Measurements from ENCODE around the gene FAM9C. TPM values are rescaled to one million over a fixed set of nuclear protein-coding genes. Genes with fewer than 3 reads are reported as not detected.
A peak's percentile ranks its signal among the peaks of the same experiment; 100 is the strongest.
"Not testable (repeated sequence)": the region's sequence is repeated elsewhere in the genome, so short reads cannot be mapped to it uniquely, and the experiment has no call there.

FAM9C gene
- polyA plus RNA-seq, 3 donors from 2014 or later, result not detected

DNA sequence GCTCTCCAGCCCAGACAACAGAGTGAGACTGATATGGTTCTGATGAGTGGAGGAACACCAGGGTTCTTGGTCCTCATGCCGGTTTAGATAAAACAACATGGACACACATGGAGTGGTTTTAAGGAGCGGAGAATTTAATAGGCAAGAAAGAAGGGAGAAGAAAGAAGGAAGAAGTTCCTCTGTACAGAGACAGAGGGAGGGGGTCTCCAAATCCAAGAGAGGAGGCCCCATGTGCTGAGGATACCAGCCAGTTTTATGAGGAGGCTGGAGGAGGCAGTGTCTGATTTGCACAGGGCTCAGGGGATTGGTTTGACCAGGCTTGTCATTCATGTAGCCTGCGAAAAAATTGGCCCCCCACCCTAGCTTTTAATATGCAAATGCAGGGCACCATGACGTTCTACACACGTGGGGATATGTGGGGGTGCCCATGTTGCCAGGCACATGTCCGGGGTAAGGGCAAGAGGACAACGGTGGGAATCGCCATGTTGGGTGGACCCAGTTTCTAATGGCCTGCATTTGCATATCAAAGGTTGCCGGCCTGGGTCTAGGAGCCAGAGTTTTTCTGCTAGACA, 39.4 kb upstream of the FAM9C start:
- Mint-ChIP-seq H3K4me1 (peaks cover 84 to 93% of the 10 kb centered on the region in 2 donors), H3K4me3 (peak overlapping the region in 2 of 5 donors; percentile 29 to 39), H3K27ac (peak overlapping the region; percentile 69 to 96 (median 92)), H3K27me3 (ENCODE audit: low read depth in 3 of 3) (peaks cover 8 to 26% (median 10%) of the 10 kb centered on the region in 3 donors)
- DNase-seq, H3K36me3 Mint-ChIP-seq, H3K9me3 Mint-ChIP-seq: not testable (repeated sequence)

DNA sequence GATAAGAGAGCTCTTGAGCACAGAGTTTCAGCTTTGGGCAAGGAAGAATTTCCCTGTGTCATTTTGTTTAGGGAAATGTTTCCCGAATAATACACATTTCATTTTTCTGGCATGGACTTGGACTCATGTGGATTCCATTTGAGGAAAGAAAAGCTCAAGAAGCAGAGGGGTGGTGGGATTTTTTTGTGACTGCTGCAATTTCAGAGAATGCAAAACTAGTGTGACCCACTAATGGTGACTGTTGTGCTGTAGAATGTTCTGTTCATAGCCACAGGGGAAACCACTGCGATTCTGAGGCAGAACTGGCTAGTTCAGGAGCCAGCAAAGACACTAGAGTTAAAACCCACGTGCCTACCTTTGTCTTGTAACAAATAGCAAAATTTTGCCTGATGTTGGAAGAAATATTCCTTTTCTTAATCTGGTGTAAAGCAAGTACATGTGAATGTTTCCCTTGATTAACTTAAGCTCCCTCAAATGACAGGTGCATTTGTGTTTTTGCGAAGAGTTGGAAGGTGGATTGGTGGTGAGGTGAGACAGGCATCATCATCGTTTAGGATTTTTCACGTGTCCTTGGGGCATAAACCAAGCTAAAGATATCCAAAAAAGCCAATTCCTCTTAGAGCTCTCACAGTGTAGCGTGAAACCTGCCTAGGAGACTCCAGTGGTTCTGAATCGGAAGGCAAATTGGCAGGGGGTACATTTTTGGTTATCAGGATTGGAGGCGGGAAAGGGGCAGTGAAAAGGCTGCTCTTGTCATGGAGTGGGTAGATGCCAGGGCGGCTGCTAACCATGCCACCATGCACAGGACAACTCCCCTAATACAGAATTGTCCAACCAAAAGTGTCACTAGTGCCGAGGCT, 38.0 kb upstream of the FAM9C start:
- Mint-ChIP-seq H3K27me3 (ENCODE audit: low read depth in 3 of 3) (peaks cover 6 to 26% (median 12%) of the 10 kb centered on the region in 3 donors), H3K4me3 (peak overlapping the region; percentile 41 to 74 (median 66)), H3K36me3 (peaks cover 0 to 4% (median 0%) of the 10 kb centered on the region in 3 donors), H3K9me3 (no peaks in the 10 kb centered on the region), H3K4me1 (peaks cover 79 to 90% of the 10 kb centered on the region in 2 donors), H3K27ac (peak overlapping the region; percentile 83 to 97 (median 96))
- DNase-seq, result peak in 2 of 3 donors; percentile 22 to 43

DNA sequence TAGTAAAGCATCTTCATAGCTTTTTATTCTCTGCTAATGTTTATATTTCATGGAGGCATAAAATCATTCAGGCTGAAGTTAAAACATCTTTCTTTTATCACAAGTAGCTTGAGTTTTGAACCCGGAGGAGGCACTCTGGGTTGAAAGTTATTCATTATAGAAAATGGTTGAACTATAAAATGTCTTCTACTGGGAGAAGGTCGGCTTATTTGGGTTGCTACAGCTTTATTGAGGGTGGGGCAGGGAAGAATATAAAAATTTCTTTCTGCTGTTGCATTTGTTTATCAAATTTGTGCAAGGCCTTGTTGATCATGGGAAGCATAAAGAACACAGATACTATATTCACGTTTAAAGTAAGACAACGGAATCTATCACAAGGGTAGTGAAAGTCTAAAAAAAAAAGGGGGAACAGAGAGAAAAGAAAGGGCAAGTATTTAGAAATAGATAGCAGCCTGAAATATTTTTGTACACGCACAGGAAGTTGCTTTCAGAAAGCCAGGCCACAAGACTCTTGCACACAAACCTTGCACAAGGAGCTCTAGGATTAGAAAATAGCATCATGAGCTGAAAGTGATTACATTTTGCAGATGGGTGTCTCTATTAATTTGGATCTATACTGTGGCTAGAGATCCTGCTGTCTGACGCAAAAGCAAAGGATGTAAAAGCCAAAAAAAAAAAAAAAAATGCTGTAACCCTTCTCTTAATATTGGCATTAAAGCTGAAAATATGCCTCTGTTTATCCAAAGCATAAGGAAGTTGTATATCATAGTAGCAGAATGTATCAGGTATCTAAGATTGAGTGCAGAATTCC, 37.2 kb upstream of the FAM9C start:
- peak in 1 of 3 donors; percentile 23 for DNase-seq

DNA sequence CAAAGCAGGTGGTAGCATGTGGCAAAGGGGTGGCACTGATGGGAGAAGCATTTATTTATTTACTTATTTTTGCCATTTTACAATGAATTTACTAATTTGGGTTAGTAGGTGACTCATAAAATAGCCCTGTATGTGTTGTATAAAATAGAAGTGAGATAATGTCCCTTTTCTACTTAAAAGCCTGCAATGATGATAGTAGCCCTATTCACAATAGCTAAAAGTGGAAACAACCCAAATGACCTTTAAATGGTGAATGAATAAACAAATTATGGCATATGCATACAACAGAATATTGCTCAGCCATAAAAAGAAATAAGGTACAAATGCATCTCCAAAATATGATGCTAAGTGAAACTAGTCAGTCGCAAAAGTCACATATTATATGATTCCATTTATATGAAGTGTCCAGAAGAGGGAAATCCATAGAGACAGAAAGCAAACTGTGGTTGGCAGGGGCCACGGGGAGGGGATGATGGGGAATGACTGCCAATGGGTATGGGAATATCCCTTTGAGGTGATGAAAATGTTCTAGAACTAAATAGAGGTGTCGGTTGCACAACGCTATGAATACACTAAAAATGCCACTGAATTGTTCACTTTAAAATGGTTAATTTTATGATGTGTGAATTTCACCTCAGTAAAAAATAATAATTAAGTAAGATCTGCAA, 35.8 kb upstream of the FAM9C start:
- no peaks in the 10 kb centered on the region for H3K9me3 Mint-ChIP-seq
- H3K4me3 Mint-ChIP-seq, result peak overlapping the region in 2 of 5 donors; percentile 19 to 22
- peaks cover 0 to 4% (median 0%) of the 10 kb centered on the region in 3 donors for H3K36me3 Mint-ChIP-seq
- peak overlapping the region in 5 of 6 donors; percentile 5 to 96 (median 83) for H3K27ac Mint-ChIP-seq
- H3K27me3 Mint-ChIP-seq (ENCODE audit: low read depth in 3 of 3), result peaks cover 0 to 10% (median 9%) of the 10 kb centered on the region in 3 donors
- H3K4me1 Mint-ChIP-seq, result peaks cover 66 to 81% of the 10 kb centered on the region in 2 donors
- DNase-seq, result no peak

More for the DNA sequence above, 37.2 kb upstream of the FAM9C start:
- Mint-ChIP-seq H3K9me3 (no peaks in the 10 kb centered on the region), H3K27ac (peak overlapping the region; percentile 83 to 97 (median 96)), H3K36me3 (peaks cover 0 to 4% (median 0%) of the 10 kb centered on the region in 3 donors), H3K4me1 (peaks cover 75 to 86% of the 10 kb centered on the region in 2 donors), H3K27me3 (ENCODE audit: low read depth in 3 of 3) (peaks cover 0 to 19% (median 12%) of the 10 kb centered on the region in 3 donors), H3K4me3 (peak overlapping the region; percentile 46 to 74 (median 59))

DNA sequence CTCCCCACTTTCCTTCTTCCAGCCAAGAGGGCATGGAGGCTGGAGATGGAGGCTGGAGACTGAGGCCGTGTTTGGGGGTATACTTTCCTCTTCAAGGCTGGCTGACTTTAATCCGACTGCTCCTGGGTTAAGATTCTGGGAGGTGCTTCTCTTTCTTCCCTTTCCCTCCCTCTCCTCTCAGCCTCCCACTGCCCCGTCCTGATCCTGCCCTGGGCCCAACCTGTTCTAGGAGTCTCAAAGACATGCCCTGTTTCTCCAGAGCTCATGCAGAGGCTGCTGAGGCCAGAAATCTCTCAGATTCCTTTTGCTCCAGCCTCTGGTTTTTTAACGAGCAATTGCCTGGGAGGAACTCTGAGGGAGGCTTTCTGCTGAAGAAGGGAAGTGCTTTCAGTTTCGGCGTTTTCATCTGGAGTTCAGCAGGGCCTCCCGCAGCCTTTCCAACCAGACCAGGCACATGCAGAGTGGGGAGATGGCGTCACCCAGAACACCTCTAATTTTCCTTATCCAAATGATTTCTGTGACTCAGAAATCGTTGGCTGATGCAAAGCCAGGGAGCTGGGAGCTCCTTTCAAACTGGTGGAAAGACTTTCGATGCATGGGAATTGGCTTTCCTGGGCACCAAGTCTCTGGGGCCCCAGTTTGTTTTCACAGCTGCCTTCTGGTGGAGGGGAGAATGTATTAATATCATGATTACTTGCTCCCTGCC, 34.5 kb upstream of the FAM9C start:
- Mint-ChIP-seq H3K4me1 (peaks cover 65 to 80% of the 10 kb centered on the region in 2 donors), H3K9me3 (no peaks in the 10 kb centered on the region), H3K36me3 (peaks cover 0 to 4% (median 0%) of the 10 kb centered on the region in 3 donors), H3K27me3 (ENCODE audit: low read depth in 3 of 3) (peaks cover 0 to 9% (median 7%) of the 10 kb centered on the region in 3 donors), H3K4me3 (peak overlapping the region in 2 of 5 donors; percentile 23 to 57), H3K27ac (peak overlapping the region in 5 of 6 donors; percentile 14 to 82 (median 53))
- no peak for DNase-seq

DNA sequence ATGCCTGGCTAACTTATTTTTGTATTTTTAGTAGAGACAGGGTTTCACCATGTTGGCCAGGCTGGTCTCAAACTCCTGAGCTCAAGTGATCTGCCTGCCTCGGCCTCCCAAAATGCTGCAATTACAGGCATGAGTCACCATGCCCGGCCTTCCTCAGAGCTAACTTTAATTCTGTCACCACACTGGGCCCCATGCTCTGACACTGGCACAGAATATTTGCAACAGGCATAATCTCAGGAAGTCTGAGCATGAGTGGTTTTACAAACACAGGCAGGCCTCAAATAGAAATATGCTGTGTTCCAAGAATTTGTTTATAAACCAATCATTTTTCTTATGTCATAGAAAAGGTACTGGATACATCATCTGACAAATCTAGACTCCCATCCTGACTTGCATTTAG, 32.7 kb upstream of the FAM9C start:
- no peaks in the 10 kb centered on the region for H3K9me3 Mint-ChIP-seq
- H3K4me1 Mint-ChIP-seq, result peaks cover 51 to 63% of the 10 kb centered on the region in 2 donors
- H3K36me3 Mint-ChIP-seq, result peaks cover 0 to 4% (median 0%) of the 10 kb centered on the region in 3 donors
- H3K27me3 Mint-ChIP-seq (ENCODE audit: low read depth in 3 of 3), result peaks cover 0 to 13% (median 7%) of the 10 kb centered on the region in 3 donors
- peak overlapping the region in 5 of 6 donors; percentile 10 to 79 (median 32) for H3K27ac Mint-ChIP-seq
- no peak for DNase-seq
- peak overlapping the region in 1 of 5 donors; percentile 32 for H3K4me3 Mint-ChIP-seq

DNA sequence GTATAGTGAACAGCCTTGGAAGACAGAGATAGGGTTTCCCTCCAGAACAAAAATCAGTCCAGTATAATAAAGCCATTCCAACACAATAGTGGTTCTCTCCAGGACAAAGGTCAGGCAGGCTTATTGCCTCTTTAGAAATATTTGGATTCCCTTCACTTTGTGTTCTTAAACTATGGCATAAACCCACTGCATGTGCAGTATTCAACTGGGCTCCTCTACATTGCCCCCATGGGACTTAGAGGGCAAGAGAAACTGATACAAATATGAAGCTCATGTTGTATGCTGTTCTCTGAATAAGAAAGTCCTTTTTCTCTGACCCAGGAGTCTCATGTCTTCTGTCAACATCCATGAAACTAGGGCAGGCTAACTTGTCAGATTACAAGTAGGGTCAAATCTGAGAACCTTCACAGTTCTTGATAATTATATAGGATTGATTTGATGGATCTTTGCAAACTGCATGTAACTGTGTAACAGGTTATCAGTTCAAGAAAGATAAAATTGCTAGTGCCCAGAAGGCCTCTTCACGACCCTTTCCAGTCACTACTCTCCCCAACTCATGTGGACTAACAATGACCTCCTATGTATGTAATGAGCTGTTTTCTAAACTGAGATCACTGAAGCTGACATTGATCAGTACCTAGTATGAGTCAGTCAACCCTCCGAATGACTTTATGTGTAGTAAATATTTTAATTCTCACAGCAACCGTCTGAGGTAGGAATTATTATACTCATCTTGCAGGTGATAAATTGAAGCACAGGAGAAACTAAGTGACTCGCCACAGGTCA, 31.9 kb upstream of the FAM9C start:
- peaks cover 0 to 4% (median 0%) of the 10 kb centered on the region in 3 donors for H3K36me3 Mint-ChIP-seq

DNA sequence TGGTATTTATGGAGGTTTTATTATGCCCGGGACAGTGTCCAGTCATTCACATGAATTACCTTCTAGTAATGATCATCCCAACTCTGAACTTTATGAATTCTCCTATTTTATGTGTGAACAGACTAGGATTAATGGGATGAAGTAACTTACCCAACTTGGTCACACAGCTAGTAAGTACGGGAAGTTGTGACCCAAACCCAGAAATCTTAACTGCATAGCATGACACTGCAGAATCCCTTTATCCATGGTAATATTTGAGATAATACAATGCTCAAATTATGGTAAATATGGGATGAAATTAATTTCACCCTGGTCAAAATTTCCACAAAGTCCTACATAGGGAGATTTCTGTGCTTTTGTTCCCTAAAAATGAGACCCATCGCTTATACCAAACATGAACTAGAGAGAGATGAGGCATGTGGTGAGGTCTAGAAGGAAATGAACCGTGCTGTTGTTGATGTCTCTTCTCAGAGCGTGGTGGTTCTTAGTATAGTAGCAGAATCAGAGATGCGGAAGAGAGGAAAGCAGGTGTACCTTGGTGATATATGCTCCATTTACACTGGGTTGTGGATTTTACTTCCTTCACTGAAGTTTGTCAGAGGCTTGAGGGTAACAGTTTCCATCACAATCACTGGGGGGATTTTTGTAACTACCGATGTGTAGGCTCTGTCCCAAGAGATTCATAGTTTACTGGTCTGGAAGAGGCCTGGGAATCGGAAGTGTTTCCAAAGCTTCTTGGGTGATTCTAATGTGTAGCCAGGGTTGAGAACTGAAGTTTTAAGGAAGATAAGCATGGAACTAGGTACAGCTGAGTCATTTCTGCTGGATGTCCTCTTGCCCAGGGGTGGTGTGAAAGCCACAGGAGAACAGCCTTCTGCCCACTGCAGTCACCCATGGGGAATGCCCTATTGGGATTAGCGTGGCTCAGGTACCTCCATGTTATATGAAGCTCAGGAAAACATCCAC, 30.2 kb upstream of the FAM9C start:
- peaks cover 0 to 5% (median 4%) of the 10 kb centered on the region in 6 donors for H3K9me3 Mint-ChIP-seq
- H3K36me3 Mint-ChIP-seq, result no peaks in the 10 kb centered on the region
- H3K27ac Mint-ChIP-seq, result peak overlapping the region; percentile 4 to 88 (median 54)
- no peak for DNase-seq
- H3K4me3 Mint-ChIP-seq, result peak overlapping the region in 3 of 5 donors; percentile 1 to 46 (median 34)
- H3K4me1 Mint-ChIP-seq, result peaks cover 30 to 41% of the 10 kb centered on the region in 2 donors
- peaks cover 0 to 15% (median 4%) of the 10 kb centered on the region in 3 donors for H3K27me3 Mint-ChIP-seq (ENCODE audit: low read depth in 3 of 3)

More for the DNA sequence above, 31.9 kb upstream of the FAM9C start:
- H3K27ac Mint-ChIP-seq, result peak overlapping the region in 3 of 6 donors; percentile 44 to 73 (median 66)
- DNase-seq, result no peak
- peaks cover 0 to 14% (median 7%) of the 10 kb centered on the region in 3 donors for H3K27me3 Mint-ChIP-seq (ENCODE audit: low read depth in 3 of 3)
- peaks cover 43 to 55% of the 10 kb centered on the region in 2 donors for H3K4me1 Mint-ChIP-seq
- H3K9me3 Mint-ChIP-seq, result no peaks in the 10 kb centered on the region
- H3K4me3 Mint-ChIP-seq, result no peak overlapping the region

DNA sequence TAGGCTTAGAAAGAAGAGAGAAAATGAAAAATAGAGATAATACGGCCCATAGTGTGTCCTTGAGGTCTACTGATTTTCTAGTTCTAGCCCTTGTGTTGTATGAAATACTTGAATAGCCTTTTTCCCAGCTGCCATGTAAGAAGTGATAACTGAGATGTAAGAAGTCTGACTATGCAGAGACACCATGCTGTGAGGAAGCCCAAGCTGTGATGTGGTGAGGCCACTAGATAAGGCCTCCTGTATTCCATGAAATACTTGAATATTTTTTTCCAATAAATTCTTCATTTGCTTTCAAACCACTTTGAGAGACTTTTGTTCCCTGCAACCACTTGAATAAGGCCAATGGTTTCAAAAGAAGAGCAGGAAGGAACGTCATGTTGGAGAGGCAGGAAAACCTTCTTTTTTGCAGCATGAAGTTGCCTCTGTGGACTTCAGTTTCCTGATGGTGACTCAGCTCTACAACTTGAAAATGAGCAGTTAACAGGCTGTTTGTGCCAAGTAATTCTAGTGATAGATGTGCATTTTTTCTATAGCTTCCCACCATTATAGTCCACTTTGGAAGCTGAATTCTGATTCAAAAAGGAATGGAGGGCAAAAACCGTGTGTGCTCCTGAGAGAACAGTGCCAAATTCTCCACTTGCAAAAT, 25.5 kb upstream of the FAM9C start:
- no peak overlapping the region for H3K4me3 Mint-ChIP-seq
- peaks cover 0 to 17% (median 11%) of the 10 kb centered on the region in 6 donors for H3K9me3 Mint-ChIP-seq
- no peak overlapping the region for H3K27ac Mint-ChIP-seq
- peaks cover 2 to 24% (median 3%) of the 10 kb centered on the region in 3 donors for H3K27me3 Mint-ChIP-seq (ENCODE audit: low read depth in 3 of 3)
- H3K36me3 Mint-ChIP-seq, result peaks cover 0 to 9% (median 9%) of the 10 kb centered on the region in 3 donors
- peaks cover 7 to 10% of the 10 kb centered on the region in 2 donors for H3K4me1 Mint-ChIP-seq
- no peak for DNase-seq

DNA sequence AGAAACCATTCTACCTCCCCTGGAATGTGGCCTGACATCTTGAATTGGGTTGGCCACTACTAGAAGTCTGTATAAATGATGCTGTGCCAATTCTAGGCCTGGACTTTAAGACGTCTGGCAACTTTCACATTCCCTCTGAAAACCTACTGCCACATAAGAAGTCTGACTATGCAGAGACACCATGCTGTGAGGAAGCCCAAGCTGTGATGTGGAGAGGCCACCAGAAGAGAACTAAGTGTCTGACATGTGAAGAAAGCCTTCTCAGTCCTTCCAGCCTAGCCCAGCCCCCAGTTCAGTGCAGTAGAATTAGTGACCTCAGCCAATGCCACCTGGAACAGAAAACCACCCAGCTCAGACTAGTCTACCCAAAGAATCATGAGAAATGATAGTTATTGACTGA, 24.2 kb upstream of the FAM9C start:
- Mint-ChIP-seq H3K4me1 (peaks cover 0 to 2% of the 10 kb centered on the region in 2 donors), H3K4me3 (no peak overlapping the region), H3K9me3 (peaks cover 0 to 17% (median 11%) of the 10 kb centered on the region in 6 donors), H3K36me3 (peaks cover 0 to 9% (median 9%) of the 10 kb centered on the region in 3 donors), H3K27me3 (ENCODE audit: low read depth in 3 of 3) (peaks cover 2 to 24% (median 5%) of the 10 kb centered on the region in 3 donors), H3K27ac (no peak overlapping the region)
- DNase-seq, result no peak
